Neural progenitor cell (in vitro differentiated cells): Measurements from ENCODE around the gene MTTP. TPM values are rescaled to one million over a fixed set of nuclear protein-coding genes. Genes with fewer than 3 reads are reported as not detected.

ENCODE experiments used
- DNase-seq: peaks from one replicate; pipeline ENCODE4 v3.0.0-alpha.2; 2016; ENCODE audit warnings: low spot score
- H2AFZ ChIP-seq: fragments of 200-600 bp; sonication (generic); replicated peaks from 2 replicates; pipeline ENCODE4 v1.6.1; 2016; ENCODE audit warnings: antibody characterized with exemption
- H3F3A ChIP-seq: fragments of 200-600 bp; sonication (generic); 2 replicates; pipeline ENCODE4 v1.6.1; 2016; ENCODE audit warnings: antibody characterized with exemption, low read depth
- H3K27ac ChIP-seq: fragments of 200-600 bp; sonication (generic); 2 replicates; pipeline ENCODE4 v1.5.1; 2016; ENCODE audit warnings: mild to moderate bottlenecking
- H3K27me3 ChIP-seq: fragments of 200-600 bp; sonication (generic); 2 replicates; pipeline ENCODE4 v1.6.1; 2016; ENCODE audit warnings: mild to moderate bottlenecking, moderate library complexity
- H3K36me3 ChIP-seq: fragments of 200-600 bp; sonication (generic); 2 replicates; pipeline ENCODE4 v1.5.1; 2016
- H3K4me1 ChIP-seq: fragments of 200-600 bp; sonication (generic); 2 replicates; pipeline ENCODE4 v1.6.1; 2016; ENCODE audit warnings: mixed run types
- H3K4me2 ChIP-seq: fragments of 200-600 bp; sonication (generic); 2 replicates; pipeline ENCODE4 v1.6.1; 2016
- H3K4me3 ChIP-seq: fragments of 200-600 bp; sonication (generic); 2 replicates; pipeline ENCODE4 v1.5.1; 2016
- H3K79me2 ChIP-seq: fragments of 200-600 bp; sonication (generic); 2 replicates; pipeline ENCODE4 v1.6.1; 2016; ENCODE audit warnings: low read depth
- H3K9ac ChIP-seq: fragments of 200-600 bp; sonication (generic); 2 replicates; pipeline ENCODE4 v1.6.1; 2016
- H3K9me3 ChIP-seq: fragments of 200-600 bp; sonication (generic); 2 replicates; pipeline ENCODE4 v1.5.1; 2016; ENCODE audit warnings: low read depth
- H4K20me1 ChIP-seq: fragments of 200-600 bp; sonication (generic); 2 replicates; pipeline ENCODE4 v1.6.1; 2016; ENCODE audit warnings: low read depth
- H3K27ac Mint-ChIP-seq: 3 replicates; pipeline ENCODE4 v1.8.0; 2021; ENCODE audit warnings: mixed read lengths
- H3K27me3 Mint-ChIP-seq: 2 replicates; pipeline ENCODE4 v1.8.0; 2022; ENCODE audit warnings: low read depth, mild to moderate bottlenecking, inconsistent platforms, moderate library complexity, mixed read lengths; ENCODE audit not compliant: insufficient read depth
- H3K36me3 Mint-ChIP-seq: 3 replicates; pipeline ENCODE4 v1.8.0; 2021; ENCODE audit warnings: mixed read lengths
- H3K4me1 Mint-ChIP-seq: 3 replicates; pipeline ENCODE4 v1.8.0; 2021; ENCODE audit warnings: mixed read lengths
- H3K4me3 Mint-ChIP-seq: 3 replicates; pipeline ENCODE4 v1.8.0; 2021; ENCODE audit warnings: mild to moderate bottlenecking, moderate library complexity, mixed read lengths
- H3K9me3 Mint-ChIP-seq: 3 replicates; pipeline ENCODE4 v1.8.0; 2020; ENCODE audit warnings: mixed read lengths
- EZH2 ChIP-seq: fragments of 200-600 bp; sonication (generic); IDR thresholded peaks from 2 replicates; pipeline ENCODE4 v1.6.1; 2017; ENCODE audit warnings: antibody characterized with exemption, mild to moderate bottlenecking, moderate library complexity
- EZH2phosphoT487 ChIP-seq: fragments of 200-600 bp; sonication (generic); IDR thresholded peaks from 2 replicates; pipeline ENCODE4 v1.6.1; 2017; ENCODE audit warnings: antibody characterized with exemption
- total RNA-seq: library from RNA; depleted of rRNA; stranded (reverse); fragments of >200 nt; gene quantifications from 2 replicates; pipeline ENCODE4 v1.2.3, GENCODE V29; 2015; ENCODE audit warnings: low replicate concordance
- TF ChIP-seq, protein P1 (sequence below): fragments of 200-600 bp; sonication (generic); IDR thresholded peaks from 2 replicates; pipeline ENCODE4 v1.5.1; 2017; ENCODE audit warnings: antibody characterized with exemption, mild to moderate bottlenecking

MTTP gene
- total RNA-seq, 1 donor from 2014 or later, result 4.4 TPM

DNA sequence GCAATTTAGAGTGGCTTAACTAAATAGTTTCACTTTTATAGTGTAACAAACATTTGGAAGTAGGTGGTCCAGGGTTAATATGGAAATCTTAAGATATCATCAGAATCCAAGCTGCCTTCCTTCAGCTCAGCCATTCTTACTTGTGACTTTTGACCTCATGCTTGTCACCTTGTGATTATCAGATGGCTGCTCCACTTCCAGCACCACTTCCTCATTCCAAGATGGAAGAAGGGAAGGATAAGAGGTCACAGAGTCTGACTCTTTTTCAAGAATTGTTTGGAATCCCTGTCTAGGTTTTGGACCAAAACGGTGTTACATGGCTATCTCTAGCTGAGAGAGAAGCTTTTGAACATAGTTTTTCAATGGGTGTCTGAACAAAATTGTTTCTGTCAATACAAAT, 39.9 kb downstream of the MTTP start:
- DNase-seq, result no peak
- Histone ChIP-seq H3K9ac (no peak overlapping the region), H3K27ac (no peak overlapping the region), H3K4me3 (no peak overlapping the region), H2AFZ (peak overlapping the region; percentile 13), H3K27me3 (no peaks in the 10 kb centered on the region), H3F3A (no peaks in the 10 kb centered on the region), H3K4me2 (no peak overlapping the region), H3K9me3 (no peaks in the 10 kb centered on the region), H3K4me1 (no peaks in the 10 kb centered on the region), H3K79me2 (no peaks in the 10 kb centered on the region), H4K20me1 (no peaks in the 10 kb centered on the region), H3K36me3 (no peaks in the 10 kb centered on the region)
- H3K4me3 Mint-ChIP-seq, result no peak overlapping the region
- H3K27me3 Mint-ChIP-seq, result no peaks in the 10 kb centered on the region
- TF ChIP-seq EZH2phosphoT487 (no peak), EZH2 (no peak)
- TF ChIP-seq, protein P1, sequence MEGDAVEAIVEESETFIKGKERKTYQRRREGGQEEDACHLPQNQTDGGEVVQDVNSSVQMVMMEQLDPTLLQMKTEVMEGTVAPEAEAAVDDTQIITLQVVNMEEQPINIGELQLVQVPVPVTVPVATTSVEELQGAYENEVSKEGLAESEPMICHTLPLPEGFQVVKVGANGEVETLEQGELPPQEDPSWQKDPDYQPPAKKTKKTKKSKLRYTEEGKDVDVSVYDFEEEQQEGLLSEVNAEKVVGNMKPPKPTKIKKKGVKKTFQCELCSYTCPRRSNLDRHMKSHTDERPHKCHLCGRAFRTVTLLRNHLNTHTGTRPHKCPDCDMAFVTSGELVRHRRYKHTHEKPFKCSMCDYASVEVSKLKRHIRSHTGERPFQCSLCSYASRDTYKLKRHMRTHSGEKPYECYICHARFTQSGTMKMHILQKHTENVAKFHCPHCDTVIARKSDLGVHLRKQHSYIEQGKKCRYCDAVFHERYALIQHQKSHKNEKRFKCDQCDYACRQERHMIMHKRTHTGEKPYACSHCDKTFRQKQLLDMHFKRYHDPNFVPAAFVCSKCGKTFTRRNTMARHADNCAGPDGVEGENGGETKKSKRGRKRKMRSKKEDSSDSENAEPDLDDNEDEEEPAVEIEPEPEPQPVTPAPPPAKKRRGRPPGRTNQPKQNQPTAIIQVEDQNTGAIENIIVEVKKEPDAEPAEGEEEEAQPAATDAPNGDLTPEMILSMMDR, result no peak
- peaks cover 15% of the 10 kb centered on the region for H3K4me1 Mint-ChIP-seq
- H3K27ac Mint-ChIP-seq, result no peak overlapping the region
- H3K9me3 Mint-ChIP-seq, result no peaks in the 10 kb centered on the region
- H3K36me3 Mint-ChIP-seq, result peaks cover under 1% of the 10 kb centered on the region

DNA sequence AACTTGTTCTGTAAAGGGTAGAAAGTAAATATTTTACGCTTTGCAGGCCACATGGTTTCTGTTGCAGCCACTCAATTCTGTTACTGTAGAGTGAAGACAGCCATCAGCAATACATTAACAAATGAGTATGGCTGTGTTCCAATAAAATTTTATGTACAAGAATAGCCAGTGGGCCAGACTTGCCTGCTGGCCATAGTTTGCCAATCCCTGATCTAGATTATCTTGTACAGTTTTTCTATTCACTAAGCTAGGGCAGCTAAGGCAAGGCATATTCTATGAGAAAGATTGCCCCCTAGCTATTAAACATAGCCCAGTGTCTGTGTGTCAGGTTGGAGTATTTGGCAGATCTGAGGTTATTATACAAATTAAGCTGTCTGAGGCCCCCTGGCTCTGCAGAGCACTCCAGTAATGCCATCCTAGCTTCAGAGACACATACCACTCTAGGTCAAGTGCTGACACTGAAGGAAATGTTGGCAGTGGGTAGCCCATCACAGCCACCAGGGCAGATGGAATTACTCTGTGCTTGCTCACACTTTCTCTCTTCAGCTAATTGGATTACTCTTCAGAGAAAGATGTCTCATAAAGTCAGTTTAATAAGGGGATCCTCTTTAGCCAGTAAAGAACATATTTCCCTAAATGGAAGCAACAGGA, 40.7 kb downstream of the MTTP start:
- no peaks in the 10 kb centered on the region for H3K9me3 Mint-ChIP-seq
- Histone ChIP-seq H3K4me2 (no peak overlapping the region), H3K79me2 (no peaks in the 10 kb centered on the region), H2AFZ (no peak overlapping the region), H3F3A (no peaks in the 10 kb centered on the region), H3K36me3 (no peaks in the 10 kb centered on the region), H3K4me3 (no peak overlapping the region), H3K4me1 (no peaks in the 10 kb centered on the region), H4K20me1 (no peaks in the 10 kb centered on the region), H3K9me3 (no peaks in the 10 kb centered on the region), H3K9ac (no peak overlapping the region), H3K27ac (no peak overlapping the region), H3K27me3 (no peaks in the 10 kb centered on the region)
- no peaks in the 10 kb centered on the region for H3K27me3 Mint-ChIP-seq
- DNase-seq, result no peak
- no peaks in the 10 kb centered on the region for H3K36me3 Mint-ChIP-seq
- TF ChIP-seq, protein P1, result no peak
- TF ChIP-seq EZH2 (no peak), EZH2phosphoT487 (no peak)
- H3K27ac Mint-ChIP-seq, result peak overlapping the region; percentile 60
- H3K4me3 Mint-ChIP-seq, result no peak overlapping the region
- peaks cover 15% of the 10 kb centered on the region for H3K4me1 Mint-ChIP-seq

DNA sequence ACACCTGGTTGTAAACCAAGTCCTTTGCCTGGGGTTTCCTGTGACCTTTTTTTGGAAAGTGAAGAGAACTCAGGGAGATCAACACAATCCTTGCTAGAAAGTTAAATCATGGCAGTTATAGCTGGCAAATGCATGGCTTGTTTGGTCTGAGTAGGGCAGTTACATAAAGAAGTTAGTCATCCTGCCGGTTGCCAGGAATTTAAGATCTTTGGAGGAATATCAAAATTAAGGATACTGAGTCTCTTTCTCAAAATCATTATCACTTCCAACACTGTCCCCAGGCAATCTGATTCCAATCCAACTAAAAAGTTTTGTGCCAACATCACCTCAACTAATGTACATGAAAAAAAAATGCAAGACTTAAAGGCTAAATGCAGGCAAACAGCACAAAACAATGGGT, 42.8 kb downstream of the MTTP start:
- H3K27me3 ChIP-seq, result no peaks in the 10 kb centered on the region
- no peak overlapping the region for H2AFZ ChIP-seq
- no peaks in the 10 kb centered on the region for H3F3A ChIP-seq
- no peaks in the 10 kb centered on the region for H3K36me3 Mint-ChIP-seq
- H4K20me1 ChIP-seq, result no peaks in the 10 kb centered on the region
- H3K9ac ChIP-seq, result no peak overlapping the region
- no peaks in the 10 kb centered on the region for H3K36me3 ChIP-seq
- no peak overlapping the region for H3K4me3 ChIP-seq
- H3K27ac Mint-ChIP-seq, result peak overlapping the region; percentile 48
- H3K79me2 ChIP-seq, result no peaks in the 10 kb centered on the region
- no peak for DNase-seq
- no peak overlapping the region for H3K4me3 Mint-ChIP-seq
- no peak overlapping the region for H3K27ac ChIP-seq
- TF ChIP-seq, protein P1, result no peak
- TF ChIP-seq EZH2 (no peak), EZH2phosphoT487 (no peak)
- no peaks in the 10 kb centered on the region for H3K4me1 ChIP-seq
- H3K9me3 ChIP-seq, result no peaks in the 10 kb centered on the region
- no peaks in the 10 kb centered on the region for H3K9me3 Mint-ChIP-seq
- no peak overlapping the region for H3K4me2 ChIP-seq
- H3K4me1 Mint-ChIP-seq, result peaks cover 15% of the 10 kb centered on the region
- no peaks in the 10 kb centered on the region for H3K27me3 Mint-ChIP-seq
